ENCODE measurements around the gene ASAP3.

DNA sequence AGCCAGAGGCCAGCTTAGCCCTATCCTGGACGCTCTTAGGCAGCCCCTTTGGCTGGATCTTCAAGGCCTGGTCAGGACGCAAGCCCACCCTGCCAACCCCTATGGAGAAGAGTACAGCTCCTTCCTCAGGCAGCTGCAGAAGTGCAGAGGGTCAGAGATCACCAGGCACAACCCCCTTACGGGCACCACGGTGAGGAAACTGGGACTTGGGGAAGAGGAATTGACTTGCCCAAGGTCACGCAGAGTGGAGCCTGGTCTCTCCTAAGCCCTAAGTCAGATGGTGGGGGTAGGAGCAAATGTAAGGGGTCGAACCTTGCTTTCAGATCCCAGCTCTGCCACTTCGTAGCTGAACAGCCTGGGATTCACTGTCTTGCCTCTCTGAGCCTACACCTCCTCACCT, 43.4 kb upstream of the ASAP3 start:
- TF ChIP-seq POLR2A (IDR thresholded peaks at IDR 0.05; ENCODE audit: low read length), result no peak
- no peak for TF ChIP-seq PBX3 (IDR thresholded peaks at IDR 0.05)
- no peak for TF ChIP-seq MAZ (IDR thresholded peaks at IDR 0.05; ENCODE audit: borderline replicate concordance, low read depth, low read length)
- TF ChIP-seq RAD21 (conservative IDR thresholded peaks at IDR 0.05 in 1 of 2, IDR thresholded peaks at IDR 0.05 in 1 of 2), result no peak
- no peak for TF ChIP-seq CTCF (IDR thresholded peaks at IDR 0.05)
- no peak for TF ChIP-seq HDAC2 (IDR thresholded peaks at IDR 0.05)
- no peak for TF ChIP-seq SMC3 (IDR thresholded peaks at IDR 0.05)
- TF ChIP-seq MAFK (IDR thresholded peaks at IDR 0.05; ENCODE audit: partially characterized antibody), result no peak
- no peak for TF ChIP-seq NFE2L2 (conservative IDR thresholded peaks at IDR 0.05; ENCODE audit: low read length)
- no peak for TF ChIP-seq RCOR1 (IDR thresholded peaks at IDR 0.05; ENCODE audit: low read depth, low read length)
- no peak for TF ChIP-seq EP300 (IDR thresholded peaks at IDR 0.05)

All from A549 (cell line).